Spleen (tissue), 7 donors: ENCODE results near the gene SEC11A.

Experiments used
- POLR2A ChIP-seq, 3 donors: fragments of 450-650 bp; IDR thresholded peaks; one replicate each; pipeline ENCODE4 v1.5.1; 2017; ENCODE audit warnings: antibody characterized with exemption in 3 of 3, mild to moderate bottlenecking in 1 of 3
- TF ChIP-seq, protein P1 (sequence below), 11 experiments: fragments of 200-600 bp in 7 of 11; fragments of 450-650 bp in 4 of 11; sonication (generic) in 4 of 11; IDR thresholded peaks in 8 of 11; conservative IDR thresholded peaks in 3 of 11; 1 replicate in 7 of 11; 2 replicates in 4 of 11; pipeline versions ENCODE4 v1.4.0 to v1.8.0; 2016 to 2021; ENCODE audit warnings: antibody characterized with exemption in 11 of 11, inconsistent platforms in 4 of 11, mild to moderate bottlenecking in 1 of 11
- donor health status: DM: no; HTN: no; CAD: no; lungs with moderate emphysema.
- donor health status: DM: no; HTN: no; CAD: no.
- donor health status: DM: no; HTN: no; CAD: no.

DNA sequence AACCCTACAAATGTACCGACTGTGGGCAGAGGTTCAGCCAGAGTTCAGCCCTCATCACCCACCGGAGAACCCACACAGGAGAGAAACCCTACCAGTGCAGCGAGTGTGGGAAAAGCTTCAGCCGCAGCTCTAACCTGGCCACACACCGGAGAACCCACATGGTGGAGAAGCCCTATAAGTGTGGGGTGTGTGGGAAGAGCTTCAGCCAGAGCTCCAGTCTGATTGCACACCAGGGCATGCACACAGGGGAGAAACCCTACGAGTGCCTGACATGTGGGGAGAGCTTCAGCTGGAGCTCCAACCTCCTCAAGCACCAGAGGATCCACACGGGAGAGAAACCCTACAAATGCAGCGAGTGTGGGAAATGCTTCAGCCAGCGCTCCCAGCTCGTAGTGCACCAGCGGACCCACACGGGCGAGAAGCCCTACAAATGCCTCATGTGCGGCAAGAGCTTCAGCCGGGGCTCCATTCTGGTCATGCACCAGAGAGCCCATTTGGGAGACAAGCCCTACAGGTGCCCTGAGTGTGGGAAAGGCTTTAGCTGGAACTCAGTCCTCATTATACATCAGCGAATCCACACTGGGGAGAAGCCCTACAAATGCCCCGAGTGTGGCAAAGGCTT, 94.5 kb downstream of the SEC11A start:
- no peak for TF ChIP-seq POLR2A (IDR thresholded peaks at IDR 0.05)
- TF ChIP-seq, protein P1, sequence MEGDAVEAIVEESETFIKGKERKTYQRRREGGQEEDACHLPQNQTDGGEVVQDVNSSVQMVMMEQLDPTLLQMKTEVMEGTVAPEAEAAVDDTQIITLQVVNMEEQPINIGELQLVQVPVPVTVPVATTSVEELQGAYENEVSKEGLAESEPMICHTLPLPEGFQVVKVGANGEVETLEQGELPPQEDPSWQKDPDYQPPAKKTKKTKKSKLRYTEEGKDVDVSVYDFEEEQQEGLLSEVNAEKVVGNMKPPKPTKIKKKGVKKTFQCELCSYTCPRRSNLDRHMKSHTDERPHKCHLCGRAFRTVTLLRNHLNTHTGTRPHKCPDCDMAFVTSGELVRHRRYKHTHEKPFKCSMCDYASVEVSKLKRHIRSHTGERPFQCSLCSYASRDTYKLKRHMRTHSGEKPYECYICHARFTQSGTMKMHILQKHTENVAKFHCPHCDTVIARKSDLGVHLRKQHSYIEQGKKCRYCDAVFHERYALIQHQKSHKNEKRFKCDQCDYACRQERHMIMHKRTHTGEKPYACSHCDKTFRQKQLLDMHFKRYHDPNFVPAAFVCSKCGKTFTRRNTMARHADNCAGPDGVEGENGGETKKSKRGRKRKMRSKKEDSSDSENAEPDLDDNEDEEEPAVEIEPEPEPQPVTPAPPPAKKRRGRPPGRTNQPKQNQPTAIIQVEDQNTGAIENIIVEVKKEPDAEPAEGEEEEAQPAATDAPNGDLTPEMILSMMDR (IDR thresholded peaks at IDR 0.05 in 8 of 11, conservative IDR thresholded peaks at IDR 0.05 in 3 of 11), result no peak
